HUDEP-2 (cell line): ENCODE data around the gene LILRA6.
"Not testable (repeated sequence)": the region's sequence is repeated elsewhere in the genome, so short reads cannot be mapped to it uniquely, and the experiment has no call there.

Experiments used
- DNase-seq, 76 experiments: peaks; one replicate each; lab custom pipeline; 2025; ENCODE audit not compliant: unreplicated experiment in 76 of 76; lab: John Stamatoyannopoulos, UW

The LILRA6 gene

DNA sequence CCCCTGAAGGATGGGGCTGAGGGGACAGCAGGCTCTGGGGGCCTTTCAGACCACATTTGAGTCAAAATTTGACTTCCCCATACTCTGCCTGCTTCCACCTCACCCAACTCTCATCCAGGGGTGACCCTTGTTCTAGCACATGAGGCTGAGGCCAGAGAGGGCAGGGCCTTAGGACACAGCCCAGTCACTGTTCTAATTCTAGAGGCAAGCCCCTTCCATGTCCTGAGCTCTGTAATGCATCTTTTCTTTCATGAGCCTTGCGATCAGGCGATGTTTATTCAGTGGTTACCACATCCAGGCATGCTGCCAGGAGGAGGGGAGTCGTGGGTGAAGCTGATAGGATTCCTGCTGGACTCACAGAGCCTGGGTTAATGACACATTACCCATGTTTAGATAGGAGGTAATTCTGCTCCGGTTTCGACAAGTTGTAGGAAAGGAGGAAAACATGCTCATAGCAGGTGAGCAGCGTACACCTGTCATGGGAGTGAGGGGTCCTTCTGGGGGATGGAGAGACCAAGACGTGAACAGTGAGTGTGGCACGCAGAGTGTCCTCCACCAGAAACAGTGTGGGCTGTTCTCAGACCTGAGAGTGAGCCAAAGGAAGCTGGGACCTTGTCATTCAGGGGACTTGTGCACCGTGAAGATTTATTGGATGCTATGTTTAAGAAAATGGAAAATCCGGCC is 32.6 kb downstream of the LILRA6 start:
- DNase-seq: peak in 75 of 76 experiments; percentile 61 to 99 (median 95)

GRCh38 chr19:54209058-54209810 is 33.4 kb downstream of the LILRA6 start:
- peak in 10 of 76 experiments; percentile 36 to 77 (median 55) for DNase-seq

- peak in 7 of 76 experiments; percentile 43 to 64 (median 55) for DNase-seq
Measured at GRCh38 chr19:54208784-54209057, 33.9 kb downstream of the LILRA6 start.

DNA sequence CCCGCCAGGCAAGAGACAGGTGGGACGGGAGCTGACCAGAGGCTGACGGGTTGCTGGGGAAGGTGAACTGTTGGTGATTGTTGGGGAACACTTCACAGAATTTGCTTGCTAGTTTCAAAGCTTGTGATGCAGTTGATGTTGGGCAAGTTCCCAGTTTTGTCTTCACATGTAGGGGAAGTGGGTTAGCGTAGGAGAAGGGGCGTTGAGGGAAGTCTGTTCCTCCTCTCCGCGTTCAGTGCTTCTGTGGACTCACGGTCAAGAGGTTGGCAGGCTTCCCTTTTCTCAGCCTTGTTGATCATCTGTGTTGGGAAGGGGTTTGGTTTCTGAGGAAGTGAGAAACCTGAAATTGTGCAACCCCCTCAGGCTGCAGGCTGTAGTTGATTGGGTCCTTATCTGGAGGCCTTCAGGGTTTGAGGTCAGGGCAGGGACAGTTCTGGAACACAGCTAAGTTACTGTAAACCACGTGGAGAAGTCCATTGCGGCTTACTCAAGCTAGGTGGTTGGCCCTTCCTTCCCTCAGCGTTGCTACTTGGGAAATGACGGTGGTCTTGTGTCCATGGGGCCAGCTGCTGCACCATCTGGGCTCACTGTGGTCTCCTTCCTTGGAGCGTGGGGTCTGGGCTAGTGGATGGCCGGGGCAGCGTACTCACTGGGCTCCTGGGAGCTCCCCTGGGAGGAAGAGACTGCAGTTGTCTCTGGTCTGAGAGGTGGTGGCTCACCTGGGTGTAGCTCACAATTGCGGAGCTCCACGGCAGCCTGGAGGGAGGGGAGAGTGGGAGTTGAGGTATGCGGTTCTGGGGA is 34.4 kb downstream of the LILRA6 start:
- DNase-seq: peak in 73 of 76 experiments; percentile 56 to 96 (median 82)

DNA sequence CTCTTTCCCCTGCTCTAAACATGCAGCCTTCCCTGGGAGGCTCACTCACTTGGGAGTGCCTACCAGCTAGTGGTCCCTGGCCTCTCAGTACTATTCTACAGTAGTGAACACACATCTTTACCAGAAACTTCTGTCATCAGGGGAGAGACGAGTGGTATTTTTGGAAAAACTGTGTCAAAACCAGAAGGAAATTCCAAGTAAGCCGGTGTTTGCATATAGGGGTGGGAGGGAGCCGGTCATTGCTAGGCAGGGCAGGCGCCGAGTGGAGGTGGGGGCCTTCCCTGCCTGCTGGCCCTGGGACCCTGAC is 35.0 kb downstream of the LILRA6 start:
- DNase-seq: no peak

DNA sequence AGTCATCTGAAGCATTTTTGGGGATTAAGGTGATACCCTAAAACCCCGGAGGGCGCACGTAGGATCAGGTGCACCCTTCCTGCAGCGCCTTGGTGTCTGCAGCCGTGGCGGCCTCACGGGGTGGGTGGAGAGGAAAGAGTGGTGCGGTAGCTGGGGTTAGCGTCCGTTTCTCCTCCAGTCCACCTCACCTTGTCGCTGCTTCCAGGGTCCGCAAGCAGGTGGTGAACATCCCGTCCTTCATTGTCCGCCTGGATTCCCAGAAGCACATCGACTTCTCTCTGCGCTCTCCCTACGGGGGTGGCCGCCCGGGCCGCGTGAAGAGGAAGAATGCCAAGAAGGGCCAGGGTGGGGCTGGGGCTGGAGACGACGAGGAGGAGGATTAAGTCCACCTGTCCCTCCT is 35.4 kb downstream of the LILRA6 start:
- not testable (repeated sequence) for DNase-seq

- DNase-seq: no peak
Measured at GRCh38 chr19:54206831-54207177, 35.8 kb downstream of the LILRA6 start.

GRCh38 chr19:54206030-54206830 is 36.4 kb downstream of the LILRA6 start:
- no peak for DNase-seq

DNA sequence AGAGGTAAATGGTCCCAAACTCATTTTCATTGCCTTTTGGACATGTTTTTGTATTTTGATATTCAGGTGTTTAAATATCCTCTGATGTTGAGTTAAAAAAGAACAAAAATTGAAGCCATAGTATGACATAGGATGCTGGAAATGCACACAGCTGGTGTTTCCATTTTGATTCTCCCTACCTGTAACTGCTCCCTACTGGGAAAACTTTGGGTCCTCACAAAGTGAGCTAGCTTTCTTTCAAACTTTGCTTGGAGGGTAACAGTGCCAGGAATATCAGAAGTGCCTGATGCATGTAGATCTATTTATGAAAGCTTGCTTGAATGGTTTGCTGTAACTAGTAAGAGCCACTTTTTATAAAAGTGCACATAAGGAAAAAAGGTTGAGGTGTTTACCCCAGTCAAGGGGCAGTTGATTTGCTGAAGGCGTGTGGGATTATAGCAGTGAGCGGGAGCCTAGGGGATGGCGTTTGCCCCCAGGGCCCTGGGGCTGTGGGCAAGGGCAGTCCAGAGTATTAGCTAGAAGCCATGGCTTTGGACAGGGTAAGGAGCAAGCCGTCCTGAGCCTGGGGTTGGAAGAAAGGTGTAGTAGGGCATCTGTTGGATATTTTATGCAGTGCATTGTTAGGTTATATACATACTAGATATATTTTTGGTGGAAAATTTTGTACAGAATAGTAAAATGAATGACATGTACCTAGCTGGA is 37.7 kb downstream of the LILRA6 start:
- DNase-seq: no peak

GRCh38 chr19:54203151-54203611 is 39.4 kb downstream of the LILRA6 start:
- no peak for DNase-seq

DNA sequence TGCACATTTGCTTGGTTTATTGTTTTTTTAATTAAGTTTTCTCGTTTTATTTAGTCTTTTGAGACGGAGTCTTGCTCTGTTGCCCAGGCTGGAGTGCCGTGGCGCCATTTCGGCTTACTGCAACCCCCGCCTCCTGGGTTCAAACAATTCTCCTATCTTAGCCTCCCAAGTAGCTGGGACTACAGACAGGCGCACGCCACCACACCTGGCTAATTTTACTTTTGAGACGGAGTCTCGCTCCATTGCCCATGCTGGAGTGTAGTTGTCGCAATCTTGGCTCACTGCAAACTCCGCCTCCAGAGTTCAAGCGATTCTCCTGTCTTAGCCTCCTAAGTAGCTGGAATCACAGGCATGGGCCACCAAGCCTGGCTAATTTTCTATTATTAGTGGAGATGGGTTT is 40.6 kb downstream of the LILRA6 start:
- DNase-seq: no peak

DNA sequence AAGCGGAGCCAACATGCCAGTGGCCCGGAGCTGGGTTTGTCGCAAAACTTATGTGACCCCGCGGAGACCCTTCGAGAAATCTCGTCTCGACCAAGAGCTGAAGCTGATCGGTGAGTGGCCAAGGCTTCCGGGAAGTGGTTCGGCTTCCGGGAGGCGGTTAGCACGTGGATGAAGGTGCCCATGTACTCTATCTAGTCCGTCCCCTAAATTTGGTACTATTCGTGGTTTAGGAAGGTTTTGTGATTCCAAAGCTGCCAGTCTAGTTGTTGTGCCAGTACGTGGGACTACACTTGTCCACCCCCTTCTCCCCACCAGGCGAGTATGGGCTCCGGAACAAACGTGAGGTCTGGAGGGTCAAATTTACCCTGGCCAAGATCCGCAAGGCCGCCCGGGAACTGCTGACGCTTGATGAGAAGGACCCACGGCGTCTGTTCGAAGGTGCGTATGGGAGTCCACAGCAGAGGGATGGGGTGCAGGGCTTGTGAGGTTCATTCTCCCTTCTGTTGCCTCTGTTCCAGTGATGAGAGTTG is 41.4 kb downstream of the LILRA6 start:
- no peak for DNase-seq

- no peak for DNase-seq
Measured at GRCh38 chr19:54199401-54199800, 43.2 kb downstream of the LILRA6 start.

- no peak for DNase-seq
Measured at GRCh38 chr19:54197121-54197520, 45.5 kb downstream of the LILRA6 start.

DNA sequence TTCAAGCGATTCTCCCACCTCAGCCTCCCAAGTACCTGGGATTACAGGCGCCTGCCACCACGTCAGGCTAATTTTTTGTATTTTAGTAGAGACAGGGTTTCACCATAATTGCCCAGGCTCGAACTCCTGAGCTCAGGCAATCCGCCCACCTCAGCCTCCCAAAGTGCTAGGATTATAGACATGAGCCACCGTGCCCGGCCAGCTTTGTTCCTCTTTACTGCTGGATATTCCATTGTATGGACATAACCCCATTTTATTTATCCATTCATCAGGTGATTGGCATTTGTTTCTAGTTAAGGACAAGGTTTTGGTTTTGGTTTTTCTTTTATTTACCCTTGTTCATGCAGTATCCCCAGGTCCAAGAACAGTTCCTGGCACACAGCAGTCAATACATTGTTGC is 46.1 kb downstream of the LILRA6 start:
- no peak for DNase-seq

GRCh38 chr19:54194463-54194862 is 48.1 kb downstream of the LILRA6 start:
- DNase-seq: not testable (repeated sequence)

DNA sequence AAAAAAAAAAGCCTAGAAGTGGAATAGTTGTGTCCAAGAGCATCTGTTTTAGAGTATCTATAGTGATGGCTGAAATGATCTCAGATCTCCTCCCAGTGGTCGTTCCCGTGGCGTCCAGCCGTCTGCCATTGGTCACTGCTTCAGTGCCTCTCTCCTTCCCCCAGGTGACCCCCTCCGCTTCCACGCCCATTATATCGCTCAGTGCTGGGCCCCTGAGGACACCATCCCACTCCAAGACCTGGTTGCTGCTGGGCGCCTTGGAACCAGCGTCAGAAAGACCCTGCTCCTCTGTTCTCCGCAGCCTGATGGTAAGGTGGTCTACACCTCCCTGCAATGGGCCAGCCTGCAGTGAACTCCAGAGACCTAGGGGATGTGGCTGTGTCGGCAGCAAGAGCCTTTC is 49.6 kb downstream of the LILRA6 start:
- no peak for DNase-seq

- no peak for DNase-seq
Measured at GRCh38 chr19:54191811-54192453, 50.7 kb downstream of the LILRA6 start.

GRCh38 chr19:54191011-54191810 is 51.4 kb downstream of the LILRA6 start, which contains the start of gene TSEN34:
TSEN34 (plus strand) TSS chr19:54191308; CDS start chr19:54191365, 57 bp downstream.
- peak in 72 of 76 experiments; percentile 62 to 99 (median 90) for DNase-seq
